ENCODE measurements around the gene CSK.

Gene CSK

DNA sequence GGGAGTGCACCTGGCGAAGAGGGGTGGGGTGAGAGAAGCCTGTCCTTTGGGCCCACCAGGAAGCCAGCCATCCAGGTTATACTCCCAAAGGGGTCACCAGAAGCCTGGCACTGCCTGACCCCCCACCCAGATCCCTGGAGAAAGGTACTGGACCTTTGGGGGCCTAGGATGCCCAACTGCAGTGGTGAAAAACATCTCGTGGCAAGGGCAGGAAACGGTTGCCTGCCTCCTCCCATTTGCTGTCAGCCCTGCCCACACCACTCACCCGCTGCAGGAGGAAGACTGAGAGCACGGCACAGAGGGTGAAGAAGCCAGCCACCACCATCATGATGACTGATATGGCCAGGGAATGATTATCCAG is 63.3 kb downstream of the CSK start:
- DNase-seq = no peak

DNA sequence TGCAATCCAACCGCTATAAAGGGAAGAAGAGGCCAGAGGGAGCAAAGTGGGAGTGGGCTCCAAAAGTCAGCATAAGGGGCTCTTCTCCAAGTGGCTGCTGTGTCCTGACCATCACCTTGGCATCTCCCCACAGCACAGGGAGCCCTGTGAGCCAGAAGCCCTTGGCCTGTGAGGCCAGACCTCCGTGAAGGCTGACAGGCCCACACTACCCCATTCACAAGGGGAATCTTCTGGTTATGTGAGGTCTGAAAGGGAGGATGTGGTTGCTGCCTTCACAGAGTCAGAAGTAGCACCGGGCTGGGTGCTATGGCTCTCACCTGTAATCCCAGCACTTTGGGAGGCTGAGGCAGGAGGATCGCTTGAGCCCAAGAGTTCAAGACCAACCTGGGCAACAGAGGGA is 63.7 kb downstream of the CSK start:
- no peak for DNase-seq

DNA sequence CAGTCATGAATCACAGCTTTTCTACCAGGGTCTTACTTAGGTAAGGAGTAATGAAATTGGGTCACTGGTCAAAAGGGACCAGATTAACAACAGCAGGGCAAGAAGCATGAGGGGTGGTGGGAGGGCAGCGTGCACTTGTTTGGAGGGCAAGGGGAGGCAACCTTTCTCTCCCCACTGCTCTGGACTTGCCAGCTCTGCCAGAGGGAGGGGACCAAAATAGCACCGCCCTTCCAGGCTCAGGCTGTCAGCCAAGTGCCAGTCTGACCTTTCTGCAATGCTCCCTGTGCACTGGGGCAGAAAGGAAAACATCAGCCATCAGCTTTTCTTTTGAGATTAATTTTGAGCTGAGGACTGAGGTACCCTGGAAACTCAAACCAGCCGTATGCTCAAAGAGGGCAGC is 65.6 kb downstream of the CSK start:
- no peak for DNase-seq

DNA sequence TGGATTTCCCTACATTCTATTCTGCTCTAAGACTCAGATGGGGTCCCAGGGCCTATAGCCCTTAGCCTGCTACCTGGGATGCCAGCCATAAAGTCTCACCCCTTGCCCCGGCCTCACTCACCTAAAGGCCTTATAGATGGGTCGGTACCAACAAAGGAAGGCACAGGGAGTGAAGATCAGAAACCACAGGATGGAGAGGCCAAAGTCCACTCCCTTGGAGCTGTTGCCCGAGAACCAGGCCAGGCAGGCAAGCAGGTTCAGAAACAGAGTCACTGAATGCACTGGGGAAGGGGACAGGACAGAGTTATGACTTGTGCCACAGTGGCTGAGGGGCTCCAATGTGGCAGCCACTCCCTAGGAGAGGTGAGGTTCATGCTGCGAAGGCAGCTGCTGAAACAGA is 68.5 kb downstream of the CSK start:
- no peak for DNase-seq

GRCh38 chr15:74851960-74852359 is 70.1 kb downstream of the CSK start:
- no peak for DNase-seq

Data from SHP77 treated with DMSO at 0.1 percent for 48 hours (cell line).